H9 (cell line): ENCODE data around the gene CRY2. TPM values are rescaled to one million over a fixed set of nuclear protein-coding genes. Genes with fewer than 3 reads are reported as not detected.

Experiments used
- DNase-seq: peaks from one replicate; pipeline ENCODE4 v3.0.0-alpha.2; 2017
- H2AFZ ChIP-seq: one replicate; pipeline ENCODE4 v1.6.1; 2013; ENCODE audit warnings: mild to moderate bottlenecking, low read length, control low read depth, moderate library complexity
- H2AK5ac ChIP-seq: 2 replicates; pipeline ENCODE4 v1.6.1; 2013; ENCODE audit warnings: low read length, control low read depth, mixed read lengths; ENCODE audit not compliant: insufficient read length
- H2BK120ac ChIP-seq: one replicate; pipeline ENCODE4 v1.6.1; 2013; ENCODE audit warnings: low read depth, mild to moderate bottlenecking, low read length, control low read depth, inconsistent platforms; ENCODE audit not compliant: poor library complexity, severe bottlenecking
- H2BK12ac ChIP-seq: 2 replicates; pipeline ENCODE4 v1.6.1; 2013; ENCODE audit warnings: low read length, control low read depth, mixed read lengths, low read depth; ENCODE audit not compliant: insufficient read length
- H2BK15ac ChIP-seq: 2 replicates; pipeline ENCODE4 v1.6.1; 2013; ENCODE audit warnings: low read depth, low read length, control low read depth
- H2BK20ac ChIP-seq: one replicate; pipeline ENCODE4 v1.6.1; 2013; ENCODE audit warnings: low read depth, mild to moderate bottlenecking, low read length, control low read depth, inconsistent platforms; ENCODE audit not compliant: poor library complexity, severe bottlenecking
- H2BK5ac ChIP-seq: 2 replicates; pipeline ENCODE4 v1.6.1; 2013; ENCODE audit warnings: low read length, control low read depth, mixed read lengths; ENCODE audit not compliant: insufficient read length
- H3K14ac ChIP-seq: 2 replicates; pipeline ENCODE4 v1.6.1; 2013; ENCODE audit warnings: low read length, control low read depth; ENCODE audit not compliant: insufficient read depth
- H3K18ac ChIP-seq: 2 replicates; pipeline ENCODE4 v1.6.1; 2013; ENCODE audit warnings: low read depth, mild to moderate bottlenecking, mixed read lengths, low read length, control low read depth; ENCODE audit not compliant: insufficient read length
- H3K23ac ChIP-seq: 2 replicates; pipeline ENCODE4 v1.6.1; 2013; ENCODE audit warnings: low read length, control low read depth, mixed read lengths, low read depth; ENCODE audit not compliant: insufficient read length
- H3K23me2 ChIP-seq: 2 replicates; pipeline ENCODE4 v1.6.1; 2013; ENCODE audit warnings: low read depth, mild to moderate bottlenecking, mixed read lengths, low read length, control low read depth; ENCODE audit not compliant: insufficient read length, poor library complexity, severe bottlenecking
- H3K27ac ChIP-seq: 2 replicates; pipeline ENCODE4 v1.5.1; 2013; ENCODE audit warnings: low read length, control low read depth, mixed read lengths, low read depth; ENCODE audit not compliant: insufficient read length
- H3K27me3 ChIP-seq: 2 replicates; pipeline ENCODE4 v1.6.1; 2013; ENCODE audit warnings: low read length, control low read depth, inconsistent platforms; ENCODE audit not compliant: insufficient read depth
- H3K4ac ChIP-seq: 2 replicates; pipeline ENCODE4 v1.6.1; 2013; ENCODE audit warnings: low read depth, mild to moderate bottlenecking, control low read depth, inconsistent platforms, low read length, moderate library complexity
- H3K4me1 ChIP-seq: 2 replicates; pipeline ENCODE4 v1.6.1; 2013; ENCODE audit warnings: low read length, control low read depth, inconsistent platforms; ENCODE audit not compliant: insufficient read depth
- H3K4me2 ChIP-seq: 2 replicates; pipeline ENCODE4 v1.6.1; 2013; ENCODE audit warnings: low read length, control low read depth, mixed read lengths; ENCODE audit not compliant: insufficient read length, insufficient read depth
- H3K56ac ChIP-seq: 2 replicates; pipeline ENCODE4 v1.6.1; 2013; ENCODE audit warnings: low read depth, mild to moderate bottlenecking, mixed read lengths, low read length, control low read depth; ENCODE audit not compliant: insufficient read length
- H3K79me1 ChIP-seq: 2 replicates; pipeline ENCODE4 v1.6.1; 2013; ENCODE audit warnings: low read depth, mild to moderate bottlenecking, moderate library complexity, low read length, control low read depth, inconsistent platforms; ENCODE audit not compliant: insufficient read depth, poor library complexity, severe bottlenecking
- H3K79me2 ChIP-seq: 2 replicates; pipeline ENCODE4 v1.6.1; 2013; ENCODE audit warnings: low read length, control low read depth, inconsistent platforms; ENCODE audit not compliant: insufficient read depth
- H3K9ac ChIP-seq: 2 replicates; pipeline ENCODE4 v1.6.1; 2013; ENCODE audit warnings: low read length, control low read depth, mixed read lengths; ENCODE audit not compliant: insufficient read length; ENCODE audit errors: extremely low read depth
- H3K9me3 ChIP-seq: one replicate; pipeline ENCODE4 v1.6.1; 2013; ENCODE audit warnings: low read depth, low read length, inconsistent platforms; ENCODE audit not compliant: control insufficient read depth
- H3T11ph ChIP-seq: one replicate; pipeline ENCODE4 v1.6.1; 2013; ENCODE audit warnings: mild to moderate bottlenecking, low read length, control low read depth, inconsistent platforms
- H4K20me1 ChIP-seq: one replicate; pipeline ENCODE4 v1.6.1; 2013; ENCODE audit not compliant: control insufficient read depth, insufficient read length, insufficient read depth
- H4K5ac ChIP-seq: 2 replicates; pipeline ENCODE4 v1.6.1; 2013; ENCODE audit warnings: low read depth, mild to moderate bottlenecking, mixed read lengths, low read length, control low read depth; ENCODE audit not compliant: insufficient read length
- H4K8ac ChIP-seq: replicated peaks from 2 replicates; pipeline ENCODE4 v1.6.1; 2013; ENCODE audit warnings: low read length, control low read depth, mixed read lengths, low read depth; ENCODE audit not compliant: insufficient read length
- H4K91ac ChIP-seq: 2 replicates; pipeline ENCODE4 v1.6.1; 2013; ENCODE audit warnings: low read depth, mild to moderate bottlenecking, moderate library complexity, mixed read lengths, low read length, control low read depth; ENCODE audit not compliant: insufficient read length
- H3K27ac Mint-ChIP-seq, 3 experiments: 2 replicates in 2 of 3; 3 replicates in 1 of 3; pipeline ENCODE4 v1.8.0; 2020 to 2021; ENCODE audit warnings: mixed read lengths in 3 of 3, mild to moderate bottlenecking in 1 of 3, moderate library complexity in 1 of 3
- H3K27me3 Mint-ChIP-seq: 2 replicates; pipeline ENCODE4 v1.8.0; 2021; ENCODE audit warnings: low read depth, mild to moderate bottlenecking, moderate library complexity, mixed read lengths
- H3K36me3 Mint-ChIP-seq, 3 experiments: 2 replicates in 2 of 3; 3 replicates in 1 of 3; pipeline ENCODE4 v1.8.0; 2020 to 2021; ENCODE audit warnings: low read depth in 3 of 3, mixed read lengths in 3 of 3; ENCODE audit not compliant: insufficient read depth in 1 of 3
- H3K4me1 Mint-ChIP-seq, 2 experiments: 2 replicates each; pipeline ENCODE4 v1.8.0; 2020; ENCODE audit warnings: mixed read lengths in 2 of 2
- H3K4me3 Mint-ChIP-seq, 2 experiments: 2 replicates in 1 of 2; 3 replicates in 1 of 2; pipeline ENCODE4 v1.8.0; 2020 to 2021; ENCODE audit warnings: mild to moderate bottlenecking in 2 of 2, mixed read lengths in 2 of 2, moderate library complexity in 1 of 2
- H3K9me3 Mint-ChIP-seq, 2 experiments: 2 replicates in 1 of 2; 3 replicates in 1 of 2; pipeline ENCODE4 v1.8.0; 2020; ENCODE audit warnings: mild to moderate bottlenecking in 2 of 2, mixed read lengths in 2 of 2, moderate library complexity in 1 of 2
- CTCF ChIP-seq: fragments of 200-600 bp; sonication (generic); conservative IDR thresholded peaks from 3 replicates; pipeline ENCODE4 v1.8.0; 2021; ENCODE audit warnings: antibody characterized with exemption, mild to moderate bottlenecking
- WGBS: extraction: QIAGEN DNeasy Blood & Tissue Kit; methylation state at CpG from one replicate; pipeline ENCODE4 v1.1.7; 2013; ENCODE audit warnings: missing lambda C conversion rate, low lambda C conversion rate, mixed read lengths; ENCODE audit not compliant: insufficient read length; ENCODE audit errors: extremely low coverage; 5-methylcytosine and 5-hydroxymethylcytosine counted together
- total RNA-seq: library from RNA; stranded (reverse); gene quantifications from 2 replicates; pipeline ENCODE4 v1.2.1, GENCODE V29; 2021

CRY2 gene
- total RNA-seq, 1 experiment from 2014 or later: 14.4 TPM

- no peak overlapping the region for H3K4ac ChIP-seq
- no peak overlapping the region for H4K91ac ChIP-seq
- H3K23me2 ChIP-seq: peaks cover 6% of the 10 kb centered on the region
- Mint-ChIP-seq H3K4me3 (peak overlapping the region; percentile 77 to 88; a peak in 4 of 5 replicates), H3K9me3 (no peaks in the 10 kb centered on the region; a peak in 1 of 5 replicates), H3K27ac (no peak overlapping the region), H3K4me1 (peaks cover 32 to 35% of the 10 kb centered on the region in 2 experiments), H3K36me3 (no peaks in the 10 kb centered on the region), H3K27me3 (peaks cover 33% of the 10 kb centered on the region)
- H4K5ac ChIP-seq: no peak overlapping the region
- H4K20me1 ChIP-seq: no peaks in the 10 kb centered on the region
- no peak overlapping the region for H3K23ac ChIP-seq
- WGBS: no CpG with 5 or more reads among the region's 8 CpGs
- peak overlapping the region; percentile 68 for H3K4me2 ChIP-seq
- no peak overlapping the region for H3K9ac ChIP-seq
- no peak overlapping the region for H2AK5ac ChIP-seq
- H2BK15ac ChIP-seq: no peak overlapping the region
- H3T11ph ChIP-seq: no peak overlapping the region
- no peak for DNase-seq
- H2BK5ac ChIP-seq: no peak overlapping the region
- no peak overlapping the region for H4K8ac ChIP-seq
- peaks cover 2% of the 10 kb centered on the region; the same call in 1 of the 2 replicates for H3K4me1 ChIP-seq
- no peak overlapping the region for H2BK120ac ChIP-seq
- H3K9me3 ChIP-seq: no peaks in the 10 kb centered on the region
- no peak overlapping the region for H2AFZ ChIP-seq
- no peak overlapping the region for H3K27ac ChIP-seq
- no peaks in the 10 kb centered on the region for H3K79me1 ChIP-seq
- no peak overlapping the region for H2BK12ac ChIP-seq
- H3K79me2 ChIP-seq: no peaks in the 10 kb centered on the region
- no peak overlapping the region for H2BK20ac ChIP-seq
- H3K14ac ChIP-seq: no peak overlapping the region
- H3K56ac ChIP-seq: no peak overlapping the region
- no peak overlapping the region for H3K18ac ChIP-seq
- TF ChIP-seq CTCF: no peak
- H3K27me3 ChIP-seq: peaks cover 7% of the 10 kb centered on the region; the same call in 1 of the 2 replicates
Measured at GRCh38 chr11:45848654-45849081, 1.4 kb downstream of the CRY2 start.
